Measurements from ENCODE around the gene LIN37. TPM values are rescaled to one million over a fixed set of nuclear protein-coding genes. Genes with fewer than 3 reads are reported as not detected.

The LIN37 gene, protein sequence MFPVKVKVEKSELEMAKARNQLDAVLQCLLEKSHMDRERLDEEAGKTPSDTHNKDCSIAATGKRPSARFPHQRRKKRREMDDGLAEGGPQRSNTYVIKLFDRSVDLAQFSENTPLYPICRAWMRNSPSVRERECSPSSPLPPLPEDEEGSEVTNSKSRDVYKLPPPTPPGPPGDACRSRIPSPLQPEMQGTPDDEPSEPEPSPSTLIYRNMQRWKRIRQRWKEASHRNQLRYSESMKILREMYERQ
- 12.2 and 14.3 TPM in 2 replicates for total RNA-seq

DNA sequence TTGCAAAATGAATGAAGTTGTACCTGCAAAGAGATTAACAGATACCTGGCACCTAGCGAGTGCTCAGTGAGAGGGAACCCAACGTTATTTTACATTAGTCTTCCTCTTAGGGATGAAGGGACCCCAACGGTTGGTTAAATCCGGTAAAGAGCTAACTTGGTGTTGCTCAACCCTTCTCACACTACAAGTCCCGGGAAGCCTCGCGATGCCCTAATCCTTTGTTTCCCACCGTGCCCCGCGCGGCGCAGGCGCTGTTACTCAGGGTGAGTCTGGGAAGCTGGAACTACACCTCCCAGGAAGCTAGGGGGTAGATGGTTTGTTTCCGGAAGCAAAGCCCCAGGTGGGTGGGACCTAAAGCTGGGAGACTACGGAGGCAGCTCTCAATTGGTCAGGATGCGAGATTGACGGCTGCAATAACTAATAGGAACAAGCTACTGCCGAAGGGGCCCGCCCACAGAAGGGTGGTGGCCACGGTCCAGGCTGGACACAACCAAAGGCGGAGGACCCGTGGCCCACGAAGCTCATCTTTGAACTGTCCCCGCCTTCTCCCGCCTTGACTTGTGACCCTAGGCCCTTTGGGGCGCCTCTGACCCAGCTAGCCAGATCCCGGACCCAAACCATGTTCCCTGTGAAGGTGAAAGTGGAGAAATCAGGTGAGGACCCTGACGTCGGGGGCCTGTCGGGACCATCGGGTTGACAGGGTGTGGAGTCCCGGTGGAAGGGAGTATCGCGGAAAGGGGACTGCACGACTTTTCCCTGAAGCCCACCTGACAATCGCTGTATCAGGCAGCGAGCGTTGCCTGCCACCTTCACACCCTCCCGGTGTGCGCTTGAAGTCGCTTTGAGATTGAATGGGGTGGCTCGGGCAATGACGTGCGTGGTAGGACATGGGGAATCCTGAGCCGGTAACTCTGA, at the start of gene LIN37:
Gene LIN37 (plus strand): TSS at position 471 of the 915 bp plus-strand sequence. CDS start 149 bp downstream, at position 620.
- Mint-ChIP-seq H3K27ac (peak within 1 kb of the TSS; percentile 96), H3K9me3 (no peaks in the 10 kb centered on the region), H3K36me3 (ENCODE audit: low read depth) (peaks cover 30% of the 10 kb centered on the region), H3K4me3 (peak within 1 kb of the TSS; percentile 98), H3K4me1 (peaks cover 48% of the 10 kb centered on the region), H3K27me3 (no peaks in the 10 kb centered on the region)
- TF ChIP-seq, protein P1, sequence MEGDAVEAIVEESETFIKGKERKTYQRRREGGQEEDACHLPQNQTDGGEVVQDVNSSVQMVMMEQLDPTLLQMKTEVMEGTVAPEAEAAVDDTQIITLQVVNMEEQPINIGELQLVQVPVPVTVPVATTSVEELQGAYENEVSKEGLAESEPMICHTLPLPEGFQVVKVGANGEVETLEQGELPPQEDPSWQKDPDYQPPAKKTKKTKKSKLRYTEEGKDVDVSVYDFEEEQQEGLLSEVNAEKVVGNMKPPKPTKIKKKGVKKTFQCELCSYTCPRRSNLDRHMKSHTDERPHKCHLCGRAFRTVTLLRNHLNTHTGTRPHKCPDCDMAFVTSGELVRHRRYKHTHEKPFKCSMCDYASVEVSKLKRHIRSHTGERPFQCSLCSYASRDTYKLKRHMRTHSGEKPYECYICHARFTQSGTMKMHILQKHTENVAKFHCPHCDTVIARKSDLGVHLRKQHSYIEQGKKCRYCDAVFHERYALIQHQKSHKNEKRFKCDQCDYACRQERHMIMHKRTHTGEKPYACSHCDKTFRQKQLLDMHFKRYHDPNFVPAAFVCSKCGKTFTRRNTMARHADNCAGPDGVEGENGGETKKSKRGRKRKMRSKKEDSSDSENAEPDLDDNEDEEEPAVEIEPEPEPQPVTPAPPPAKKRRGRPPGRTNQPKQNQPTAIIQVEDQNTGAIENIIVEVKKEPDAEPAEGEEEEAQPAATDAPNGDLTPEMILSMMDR (IDR thresholded peaks at IDR 0.05) = no peak
- intact Hi-C loops (cut with micrococcal nuclease) = loop anchor here (1.0 to 10.0 kb wide), 8 partner anchors 10 to 1566 kb away; partner anchors contain the start of genes ARHGAP33, OVOL3, POLR2I and PROSER3
- CTCF ChIA-PET = interaction anchor here (0.7 to 1.2 kb wide), 2 partner anchors 11 to 54 kb away, joined by 3 to 4 read pairs; no protein-coding TSS in a partner anchor
- peak; percentile 73 for ATAC-seq (ENCODE audit: low read depth)
- DNase-seq = peak; percentile 91
- POLR2A ChIA-PET = interaction anchor here (0.5 to 2.5 kb wide), 20 partner anchors 8 to 565 kb away, joined by 3 to 16 read pairs (median 6); partner anchors contain the start of genes ALKBH6, ATP4A, COX6B1 and FFAR1

DNA sequence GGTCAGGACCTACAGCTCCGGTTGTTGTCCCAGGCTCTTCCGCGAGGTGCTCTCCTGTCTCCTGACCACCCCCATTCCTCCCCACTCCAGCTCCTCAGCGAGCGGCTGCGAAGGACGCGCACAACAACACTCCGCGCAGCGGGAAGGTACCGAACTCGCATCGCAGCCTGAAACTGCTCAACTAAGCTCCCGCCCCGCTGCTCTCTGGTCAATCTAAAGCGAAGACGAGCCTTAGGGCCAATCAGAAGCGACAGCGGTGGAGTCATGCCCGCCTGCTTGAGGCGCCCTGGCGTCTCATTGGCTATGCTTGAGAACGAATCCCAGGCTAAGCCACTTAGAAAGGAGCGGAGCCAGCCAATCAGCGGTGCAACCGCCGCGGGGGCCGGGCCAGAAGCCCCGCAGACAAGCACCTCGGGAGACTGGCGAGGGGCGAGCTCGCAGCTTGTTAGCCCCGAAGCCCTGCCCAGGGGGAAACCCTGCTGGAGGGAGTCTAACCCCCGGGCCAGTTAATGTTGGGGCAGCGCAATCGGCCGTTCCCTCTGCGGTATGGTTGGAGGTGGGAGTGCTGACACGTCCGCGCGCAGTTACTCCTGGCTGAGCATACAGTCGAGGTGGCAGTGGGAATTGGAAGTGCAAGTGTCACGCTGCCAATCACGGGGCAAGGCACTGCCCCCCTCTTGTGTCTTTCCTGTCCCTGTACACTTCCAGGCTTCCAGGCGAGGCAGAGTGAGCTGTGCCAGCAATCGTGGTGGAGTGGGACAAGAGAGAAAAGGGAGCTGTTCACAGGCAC, 46.0 kb upstream of the LIN37 start:
- ChIA-PET POLR2A (interaction anchor here (0.7 to 10.7 kb wide), 14 partner anchors 10 to 229 kb away, joined by 3 to 238 read pairs (median 6); partner anchors contain the start of genes COX6B1, HSPB6, IGFLR1 and LIN37), CTCF (interaction anchor here (0.6 to 2.2 kb wide), 3 partner anchors 8 to 14 kb away, joined by 3 to 6 read pairs (median 4); no protein-coding TSS in a partner anchor)
- Mint-ChIP-seq H3K27ac (peak overlapping the region; percentile 96), H3K9me3 (no peaks in the 10 kb centered on the region), H3K4me1 (peaks cover 7% of the 10 kb centered on the region), H3K4me3 (peak overlapping the region; percentile 98), H3K36me3 (ENCODE audit: low read depth) (peaks cover 2% of the 10 kb centered on the region), H3K27me3 (no peaks in the 10 kb centered on the region)
- peak; percentile 82 for DNase-seq
- TF ChIP-seq, protein P1 (IDR thresholded peaks at IDR 0.05) = no peak
- ATAC-seq (ENCODE audit: low read depth) = peak; percentile 99
- intact Hi-C loops (cut with micrococcal nuclease) = loop anchor here (1.0 to 2.0 kb wide), 5 partner anchors 9 to 352 kb away; partner anchors contain the start of genes RBM42, THAP8 and WDR62

DNA sequence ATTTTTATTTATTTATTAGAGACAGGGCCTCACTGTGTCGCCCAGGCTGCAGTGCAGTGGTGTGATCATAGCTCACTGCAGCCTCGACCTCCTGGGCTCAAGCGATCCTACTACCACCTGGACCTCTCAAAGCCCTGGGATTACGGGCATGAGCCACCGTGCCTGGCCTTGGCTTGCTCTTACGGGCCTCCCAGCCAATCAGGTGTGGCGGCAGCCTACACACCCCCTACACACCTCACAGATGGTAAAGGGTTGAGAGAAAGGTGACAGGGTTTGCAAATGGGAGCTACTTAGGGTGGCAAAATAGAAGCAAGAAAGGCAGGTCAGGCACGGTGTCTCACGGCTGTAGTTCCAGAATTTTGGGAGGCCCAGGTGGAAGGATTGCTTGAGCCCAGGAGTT, 45.0 kb upstream of the LIN37 start:
- POLR2A ChIA-PET = interaction anchor here (0.7 to 10.7 kb wide), 6 partner anchors 10 to 228 kb away, joined by 3 to 238 read pairs (median 7); partner anchors contain the start of genes IGFLR1, PSENEN and U2AF1L4
- H3K36me3 Mint-ChIP-seq (ENCODE audit: low read depth) = peaks cover 2% of the 10 kb centered on the region
- ATAC-seq (ENCODE audit: low read depth) (no peak), DNase-seq (no peak)
- no peak overlapping the region for H3K27ac Mint-ChIP-seq
- H3K27me3 Mint-ChIP-seq = no peaks in the 10 kb centered on the region
- CTCF ChIA-PET = interaction anchor here (2.2 kb wide), 1 partner anchor 9 kb away, joined by 4 read pairs; no protein-coding TSS in a partner anchor
- TF ChIP-seq, protein P1 (IDR thresholded peaks at IDR 0.05) = no peak
- H3K4me3 Mint-ChIP-seq = no peak overlapping the region
- no peaks in the 10 kb centered on the region for H3K9me3 Mint-ChIP-seq
- H3K4me1 Mint-ChIP-seq = peaks cover 7% of the 10 kb centered on the region
- intact Hi-C loops (cut with micrococcal nuclease) = loop anchor here (2.0 kb wide), 2 partner anchors 75 to 351 kb away; partner anchors contain the start of genes RBM42, THAP8 and WDR62

DNA sequence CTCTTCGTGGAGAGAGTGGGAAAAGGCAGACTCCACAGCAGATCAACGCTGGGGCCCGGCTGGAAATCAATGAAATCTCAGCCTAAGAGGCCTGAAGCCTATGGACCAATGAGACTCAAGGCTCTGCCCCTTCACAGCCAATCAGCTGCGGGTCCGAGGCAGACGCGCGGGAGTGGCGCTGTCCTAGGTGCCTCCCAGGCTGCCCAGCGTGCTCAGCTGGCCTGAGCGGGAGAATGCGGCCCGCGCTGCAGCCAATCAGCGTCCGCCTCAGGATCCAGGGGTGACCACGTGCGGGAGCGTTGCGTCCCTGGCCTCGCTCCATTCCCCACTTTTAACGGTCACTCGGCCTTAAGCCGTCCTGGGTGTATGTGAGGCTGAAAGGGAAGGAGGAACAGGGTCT, 44.2 kb upstream of the LIN37 start, which contains the start of gene ZBTB32:
Gene ZBTB32 (plus strand): TSS at position 341 of the 400 bp plus-strand sequence. CDS start 10,069 bp downstream, outside the sequence.
- Mint-ChIP-seq H3K4me1 (peaks cover 7% of the 10 kb centered on the region), H3K9me3 (no peaks in the 10 kb centered on the region), H3K4me3 (no peak within 1 kb of the TSS), H3K36me3 (ENCODE audit: low read depth) (peaks cover 2% of the 10 kb centered on the region), H3K27me3 (no peaks in the 10 kb centered on the region), H3K27ac (no peak within 1 kb of the TSS)
- intact Hi-C loops (cut with micrococcal nuclease) = no loop called here
- TF ChIP-seq, protein P1 (IDR thresholded peaks at IDR 0.05) = no peak
- no peak for ATAC-seq (ENCODE audit: low read depth)
- DNase-seq = no peak
- ChIA-PET POLR2A (interaction anchor here (0.7 to 10.7 kb wide), 2 partner anchors 9 kb away, joined by 15 to 238 read pairs; no protein-coding TSS in a partner anchor), CTCF (no interaction called here)
